NCI-H2107 treated with DMSO at 0.1 percent for 48 hours (cell line): Measurements from ENCODE around the gene RALGPS1.

Experiments used
- DNase-seq: peaks from one replicate; lab custom pipeline; 2025; ENCODE audit not compliant: unreplicated experiment; lab: John Stamatoyannopoulos, UW

Gene RALGPS1

DNA sequence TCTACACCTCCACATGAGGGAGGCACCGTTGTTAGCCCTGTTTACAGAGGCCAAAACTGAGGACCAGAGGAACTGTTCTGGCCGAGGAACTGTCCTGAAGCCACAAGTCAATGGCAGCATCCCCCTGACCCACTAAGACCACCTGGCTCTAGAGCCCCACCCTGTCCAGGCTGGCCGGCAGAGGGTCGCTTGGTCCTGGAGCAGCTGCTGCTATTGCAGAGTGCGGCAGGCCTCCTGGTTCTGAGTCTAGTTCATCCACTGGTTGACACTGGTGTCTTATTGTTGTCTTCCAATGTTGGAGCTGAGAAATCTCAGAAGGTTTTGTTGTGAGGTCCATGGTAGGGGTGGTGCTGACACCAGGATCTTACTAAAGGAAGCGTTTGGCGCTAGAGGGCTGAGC lies 234.4 kb downstream of the RALGPS1 start:
- no peak for DNase-seq

- DNase-seq = no peak
Measured at GRCh38 chr9:127149463-127150390, 235.1 kb downstream of the RALGPS1 start.

DNA sequence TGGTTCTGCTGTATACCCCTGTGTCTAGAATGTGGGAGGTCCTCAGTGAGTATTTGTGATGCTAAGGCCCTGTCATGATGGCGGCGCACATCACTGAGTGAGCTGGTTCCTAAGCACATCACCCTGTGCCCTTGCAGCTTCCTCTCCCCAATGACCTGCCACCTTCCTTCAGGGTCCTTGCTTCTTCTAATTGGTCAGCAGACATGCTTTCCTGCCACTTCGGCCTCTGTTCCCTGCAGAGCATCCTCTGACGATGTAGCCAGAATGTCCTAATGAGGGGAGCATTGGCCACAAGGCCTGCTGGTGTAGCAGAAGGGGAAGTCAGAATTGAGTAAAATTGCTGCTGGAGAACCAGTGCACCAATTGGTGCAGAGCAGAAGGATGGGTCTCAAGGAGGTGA lies 238.9 kb downstream of the RALGPS1 start:
- no peak for DNase-seq

- DNase-seq = no peak
Measured at GRCh38 chr9:127154003-127154389, 239.4 kb downstream of the RALGPS1 start.

- DNase-seq = peak; percentile 51
Measured at GRCh38 chr9:127154390-127155191, 240.0 kb downstream of the RALGPS1 start.

- DNase-seq = no peak
Measured at GRCh38 chr9:127155314-127155960, 240.9 kb downstream of the RALGPS1 start.

DNA sequence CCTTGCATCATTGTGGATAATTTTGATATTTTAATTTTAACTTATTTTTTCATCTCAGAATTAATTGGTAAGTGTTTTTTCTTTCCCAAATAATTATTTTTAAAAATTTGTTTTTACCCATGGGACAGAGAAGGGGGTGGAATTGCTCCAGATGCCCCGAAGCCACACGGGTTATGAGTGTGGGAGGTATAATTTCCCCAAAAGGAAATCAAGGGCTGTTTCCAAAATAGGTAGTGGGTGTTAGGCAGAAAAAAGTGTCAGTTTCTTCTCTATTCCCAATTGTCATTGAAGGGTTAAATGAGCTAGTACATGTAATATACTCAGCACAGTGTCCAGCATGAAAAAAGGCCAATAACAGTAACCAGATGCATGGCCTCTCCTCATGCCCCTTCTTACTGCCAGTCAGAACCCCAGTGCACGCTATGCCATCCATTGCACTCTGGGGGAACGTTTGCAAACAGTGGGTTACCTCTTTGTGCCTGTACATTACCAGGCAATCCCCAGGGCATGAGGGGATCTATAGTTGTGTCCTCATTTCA lies 244.3 kb downstream of the RALGPS1 start:
- no peak for DNase-seq

GRCh38 chr9:127159325-127159801 lies 244.8 kb downstream of the RALGPS1 start:
- peak; percentile 2 for DNase-seq

DNA sequence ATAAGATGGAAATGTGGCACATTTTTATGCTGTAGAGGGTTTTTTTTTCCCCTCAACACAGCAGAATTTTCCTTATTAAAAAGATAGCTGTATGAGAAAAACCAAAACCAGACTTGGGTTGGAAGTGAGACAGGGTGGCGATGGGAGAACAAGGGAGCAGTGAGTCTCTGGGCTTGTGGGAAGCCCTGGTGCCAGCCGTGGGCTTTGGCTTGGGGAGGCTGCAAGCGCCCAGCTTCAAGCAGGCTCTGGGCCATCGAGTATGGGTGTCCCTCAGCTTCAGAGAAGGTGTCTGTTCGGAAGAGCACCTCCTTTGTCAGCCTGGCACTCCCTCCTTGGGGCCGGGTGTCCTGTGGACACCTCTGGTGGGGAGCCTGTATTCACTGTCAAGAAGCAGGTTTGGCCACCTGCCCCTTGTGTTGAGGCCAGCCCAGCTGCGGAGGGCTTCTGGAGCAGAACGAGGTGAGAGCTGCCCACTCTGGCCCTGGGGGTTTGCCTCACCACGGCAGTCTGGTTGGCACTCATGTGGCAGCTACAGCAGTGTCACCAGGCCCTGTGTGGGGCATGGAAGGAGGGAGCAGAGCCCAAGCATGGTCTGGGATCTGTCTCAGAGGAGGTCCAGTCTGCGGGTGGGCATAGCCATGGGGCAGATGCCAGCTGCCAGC lies 245.5 kb downstream of the RALGPS1 start:
- no peak for DNase-seq

GRCh38 chr9:127161081-127161624 lies 246.6 kb downstream of the RALGPS1 start:
- DNase-seq = no peak

- no peak for DNase-seq
Measured at GRCh38 chr9:127162046-127162863, 247.7 kb downstream of the RALGPS1 start.

DNA sequence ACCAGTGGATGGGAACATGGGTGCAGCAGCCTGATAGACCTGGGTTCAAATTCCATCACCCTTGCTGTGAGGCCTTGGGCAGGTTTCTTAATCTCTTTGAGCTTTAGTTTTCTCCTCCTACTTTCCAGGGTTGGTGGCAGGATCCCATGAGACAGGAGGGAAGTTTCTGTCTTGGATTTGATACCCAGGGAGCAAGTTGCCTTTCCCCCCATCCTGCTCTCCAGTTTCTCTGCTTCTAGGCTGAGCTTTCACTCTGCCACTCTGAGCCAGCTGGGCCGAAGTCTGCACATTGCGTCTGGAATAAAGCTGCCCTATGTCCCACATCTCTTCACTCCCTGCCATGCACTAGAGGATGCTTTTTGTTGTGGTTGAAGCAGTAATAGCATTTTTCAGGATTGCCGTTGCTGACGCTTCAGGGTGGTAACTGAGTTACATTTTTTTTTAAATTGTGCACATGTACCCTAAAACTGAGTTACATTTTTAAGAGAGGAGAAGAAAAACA lies 248.3 kb downstream of the RALGPS1 start:
- no peak for DNase-seq

GRCh38 chr9:127163409-127163808 lies 248.8 kb downstream of the RALGPS1 start:
- no peak for DNase-seq

DNA sequence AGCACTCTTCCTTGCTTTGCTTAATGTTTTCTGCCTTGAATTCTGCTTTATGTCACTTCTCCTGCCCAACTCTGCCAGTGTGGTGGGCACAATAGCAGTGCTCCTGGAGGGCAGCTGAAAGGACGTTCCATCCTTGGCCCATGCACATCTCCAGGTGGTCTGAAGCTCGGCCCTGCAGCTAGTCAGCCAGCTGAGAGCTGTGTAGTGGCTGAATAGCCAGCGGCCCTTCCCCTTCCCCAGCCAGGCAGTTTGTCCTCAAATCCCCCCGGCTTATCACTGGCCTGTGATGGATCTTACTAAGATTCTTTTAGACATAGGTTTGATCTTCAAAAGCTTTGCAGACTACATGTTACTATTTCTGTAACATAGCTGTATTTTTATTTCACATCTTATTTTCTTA lies 250.5 kb downstream of the RALGPS1 start:
- DNase-seq = no peak

DNA sequence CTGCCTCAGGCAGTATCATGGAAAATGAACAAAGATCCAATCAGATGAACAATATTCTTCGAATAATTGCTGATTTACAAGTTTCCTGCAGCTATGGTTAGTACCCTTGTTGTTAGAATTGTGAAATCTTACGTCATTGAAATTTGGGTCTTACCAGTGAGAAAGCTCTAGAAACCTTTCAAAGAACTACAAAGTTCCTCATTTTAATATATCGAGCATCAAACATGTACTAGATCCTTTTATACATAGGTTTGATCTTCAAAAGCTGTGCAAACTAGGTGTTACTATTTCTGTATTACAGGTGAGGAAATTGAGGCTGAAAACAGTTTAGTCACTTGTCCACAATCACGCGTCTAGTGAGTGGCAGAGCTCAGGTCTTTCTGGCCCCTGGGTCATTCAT lies 251.5 kb downstream of the RALGPS1 start:
- DNase-seq = no peak

- DNase-seq = peak; percentile 58
Measured at GRCh38 chr9:127166651-127167524, 252.3 kb downstream of the RALGPS1 start.

DNA sequence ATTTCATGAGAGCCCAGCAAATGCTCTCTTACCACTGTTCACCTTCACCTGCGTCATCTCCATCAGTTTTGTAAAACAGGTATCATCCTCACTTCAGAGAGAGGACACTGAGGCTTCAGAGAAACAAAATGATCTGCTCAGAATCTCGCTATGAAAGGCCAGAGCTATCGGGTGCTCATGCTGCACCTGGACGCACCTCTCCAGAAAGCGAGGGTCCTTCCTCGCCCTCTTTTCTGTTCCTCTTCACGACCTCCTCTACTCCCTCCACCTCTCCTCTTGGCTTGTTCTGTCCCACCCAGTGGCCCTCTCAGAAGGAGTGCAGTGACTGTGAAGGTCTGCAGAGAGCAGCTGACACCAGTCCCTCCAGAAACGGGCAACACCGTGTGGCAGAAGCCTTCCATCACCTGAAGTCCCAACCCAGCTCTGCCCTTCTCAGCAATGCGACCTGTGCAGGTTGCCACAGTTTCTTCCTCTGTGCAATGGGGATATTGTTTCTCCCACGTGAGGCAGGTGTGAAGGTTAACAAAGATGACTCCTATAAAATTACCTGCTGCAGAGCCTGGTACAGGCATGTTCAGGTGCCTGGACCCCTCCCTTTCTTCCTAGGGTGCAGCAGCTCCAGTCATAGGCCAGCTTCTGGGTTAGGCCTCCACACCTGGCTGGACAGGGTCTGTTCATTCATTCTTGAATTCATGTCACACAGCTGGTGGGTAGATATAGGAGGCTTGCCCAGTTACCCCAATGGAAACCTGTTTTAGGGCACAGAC lies 253.2 kb downstream of the RALGPS1 start:
- no peak for DNase-seq
